Spleen (tissue), 11 donors: ENCODE results near the gene ACAT2. TPM values are rescaled to one million over a fixed set of nuclear protein-coding genes. Genes with fewer than 3 reads are reported as not detected.

ENCODE experiments used
- DNase-seq: peaks from one replicate; pipeline ENCODE4 v3.0.0-alpha.2; 2020
- H3K27ac ChIP-seq, 8 donors: fragments of 200-600 bp; sonication (generic) in 7 of 8; 1 replicate in 4 of 8; 2 replicates in 4 of 8; pipeline versions ENCODE4 v1.5.0 to v1.8.0; 2016 to 2021; ENCODE audit warnings: inconsistent platforms in 4 of 8, mild to moderate bottlenecking in 4 of 8, moderate library complexity in 1 of 8
- H3K27me3 ChIP-seq, 7 donors: fragments of 200-600 bp; sonication (generic) in 6 of 7; replicated peaks in 1 of 7; 1 replicate in 4 of 7; 2 replicates in 3 of 7; pipeline versions ENCODE4 v1.5.0 to v1.8.0; 2016 to 2021; ENCODE audit warnings: inconsistent platforms in 3 of 7, mild to moderate bottlenecking in 1 of 7
- H3K36me3 ChIP-seq, 6 donors: fragments of 200-600 bp; sonication (generic) in 5 of 6; 1 replicate in 4 of 6; 2 replicates in 2 of 6; pipeline versions ENCODE4 v1.5.0 to v1.8.0; 2016 to 2021; ENCODE audit warnings: inconsistent platforms in 2 of 6
- H3K4me1 ChIP-seq, 6 donors: fragments of 200-600 bp; sonication (generic) in 5 of 6; 1 replicate in 3 of 6; 2 replicates in 3 of 6; pipeline versions ENCODE4 v1.5.0 to v1.8.0; 2016 to 2021; ENCODE audit warnings: inconsistent platforms in 3 of 6
- H3K4me3 ChIP-seq, 8 donors: fragments of 200-600 bp; sonication (generic) in 7 of 8; 1 replicate in 4 of 8; 2 replicates in 4 of 8; pipeline versions ENCODE4 v1.5.0 to v1.8.0; 2016 to 2021; ENCODE audit warnings: inconsistent platforms in 4 of 8, mild to moderate bottlenecking in 4 of 8, moderate library complexity in 2 of 8
- H3K9me3 ChIP-seq, 8 donors: fragments of 200-600 bp; sonication (generic) in 7 of 8; 1 replicate in 4 of 8; 2 replicates in 4 of 8; pipeline versions ENCODE4 v1.5.0 to v1.8.0; 2016 to 2021; ENCODE audit warnings: inconsistent platforms in 4 of 8
- CTCF ChIP-seq, 11 experiments: fragments of 200-600 bp in 7 of 11; fragments of 450-650 bp in 4 of 11; sonication (generic) in 4 of 11; IDR thresholded peaks in 8 of 11; conservative IDR thresholded peaks in 3 of 11; 1 replicate in 7 of 11; 2 replicates in 4 of 11; pipeline versions ENCODE4 v1.4.0 to v1.8.0; 2016 to 2021; ENCODE audit warnings: antibody characterized with exemption in 11 of 11, inconsistent platforms in 4 of 11, mild to moderate bottlenecking in 1 of 11
- POLR2A ChIP-seq, 3 donors: fragments of 450-650 bp; IDR thresholded peaks; one replicate each; pipeline ENCODE4 v1.5.1; 2017; ENCODE audit warnings: antibody characterized with exemption in 3 of 3, mild to moderate bottlenecking in 1 of 3
- POLR2AphosphoS5 ChIP-seq, 3 donors: sonication (generic); formaldehyde crosslinking; IDR thresholded peaks; one replicate each; pipeline ENCODE4 v1.5.1; 2017; ENCODE audit warnings: antibody characterized with exemption in 3 of 3
- WGBS, 5 donors: extraction: QIAGEN DNeasy Blood & Tissue Kit in 3 of 5; methylation state at CpG; one replicate each; pipeline versions ENCODE4 v1.1.5 to v1.1.7; 2013 to 2018; 5-methylcytosine and 5-hydroxymethylcytosine counted together
- intact Hi-C: fragments of 100-400 bp; cut with DNase I; formaldehyde crosslinking; loops from one replicate; pipeline ENCODE4 v1.15.0; 2023; ENCODE audit warnings: low total_unique reads
- polyA plus RNA-seq, 3 donors: library from polyadenylated mRNA; stranded (reverse); fragments of 200-250 nt; gene quantifications; one replicate each; pipeline ENCODE4 v1.2.1, GENCODE V29; 2013
- total RNA-seq, 7 donors: library from RNA; depleted of rRNA in 3 of 7; stranded (reverse); fragments of >200 nt in 3 of 7; fragmentation: NEBNext Ultra II Directional in 4 of 7; extraction: Animal tissue kit (Norgen Biotek cat#: 25700) in 4 of 7; gene quantifications; one replicate each; pipeline versions ENCODE4 v1.1.0 to v1.2.1, GENCODE V29; 2016 to 2021
- donor health status: healthy with polysubstance abuse.
- donor health status: DM: no; HTN: no; CAD: no; lungs with moderate emphysema.
- donor health status: DM: no; HTN: no; CAD: no.
- donor health status: Bipolar disorder and iron deficiency.
- donor health status: healthy.
- donor health status: DM: no; HTN: no; CAD: no.
- donor health status: DM: yes; HTN: yes; CAD: no.

The ACAT2 gene
- total and polyA plus RNA-seq, 10 donors: 6.0 to 17.4 (median 13.9) TPM

GRCh38 chr6:159758031-159759001 lies 3.5 kb upstream of the ACAT2 start:
- no peak for DNase-seq
- Histone ChIP-seq H3K4me3 (no peak overlapping the region), H3K27me3 (no peaks in the 10 kb centered on the region), H3K4me1 (peaks cover 0 to 27% (median 22%) of the 10 kb centered on the region in 6 donors), H3K27ac (no peak overlapping the region), H3K9me3 (no peaks in the 10 kb centered on the region), H3K36me3 (peaks cover 0 to 59% (median 42%) of the 10 kb centered on the region in 6 donors)
- intact Hi-C loops: no loop called here
- WGBS, 5 donors: 93 to 96% (median 95%) methylated on average over 7 of the region's 7 CpGs
- TF ChIP-seq CTCF (IDR thresholded peaks at IDR 0.05 in 8 of 11, conservative IDR thresholded peaks at IDR 0.05 in 3 of 11) (no peak), POLR2A (IDR thresholded peaks at IDR 0.05) (no peak), POLR2AphosphoS5 (IDR thresholded peaks at IDR 0.05) (peak in 1 of 3 donors; percentile 5)

GRCh38 chr6:159759645-159760044 lies 2.2 kb upstream of the ACAT2 start:
- H3K27me3 ChIP-seq: no peaks in the 10 kb centered on the region
- intact Hi-C loops: loop anchor here (5.0 kb wide), 1 partner anchor 32 kb away; the partner anchor contains the start of gene WTAP

GRCh38 chr6:159760602-159761057 lies 1.2 kb upstream of the ACAT2 start:
- TF ChIP-seq POLR2AphosphoS5 (IDR thresholded peaks at IDR 0.05) (no peak), CTCF (IDR thresholded peaks at IDR 0.05 in 8 of 11, conservative IDR thresholded peaks at IDR 0.05 in 3 of 11) (no peak), POLR2A (IDR thresholded peaks at IDR 0.05) (no peak)
- 59 to 75% (median 66%) methylated on average over 3 of the region's 3 CpGs for WGBS, 5 donors
- Histone ChIP-seq H3K27ac (peak overlapping the region in 7 of 8 donors; percentile 96 to 99 (median 98)), H3K4me3 (peak overlapping the region in 4 of 8 donors; percentile 72 to 99 (median 86)), H3K36me3 (peaks cover 0 to 55% (median 22%) of the 10 kb centered on the region in 6 donors), H3K4me1 (peaks cover 0 to 39% (median 22%) of the 10 kb centered on the region in 6 donors), H3K27me3 (no peaks in the 10 kb centered on the region), H3K9me3 (no peaks in the 10 kb centered on the region)
- intact Hi-C loops: loop anchor here (5.0 kb wide), 1 partner anchor 33 kb away; the partner anchor contains the start of gene WTAP
- DNase-seq: no peak

More at GRCh38 chr6:159759645-159760044, 2.2 kb upstream of the ACAT2 start:
- no peak for DNase-seq
- TF ChIP-seq CTCF (IDR thresholded peaks at IDR 0.05 in 8 of 11, conservative IDR thresholded peaks at IDR 0.05 in 3 of 11) (no peak), POLR2A (IDR thresholded peaks at IDR 0.05) (no peak), POLR2AphosphoS5 (IDR thresholded peaks at IDR 0.05) (no peak)
- Histone ChIP-seq H3K36me3 (peaks cover 0 to 55% (median 30%) of the 10 kb centered on the region in 6 donors), H3K4me1 (peaks cover 0 to 39% (median 22%) of the 10 kb centered on the region in 6 donors), H3K9me3 (no peaks in the 10 kb centered on the region), H3K27ac (peak overlapping the region in 3 of 8 donors; percentile 6 to 99 (median 96)), H3K4me3 (no peak overlapping the region)
- 11 to 74% (median 66%) methylated on average over 1 to 2 of the region's 2 CpGs; no CpG with 5 or more reads in 1 of the 5 donors for WGBS, 5 donors
